Right atrium auricular region (tissue), 2 donors: ENCODE data around the gene NBAS. TPM values are rescaled to one million over a fixed set of nuclear protein-coding genes. Genes with fewer than 3 reads are reported as not detected.

ENCODE experiments used
- DNase-seq: peaks from one replicate; pipeline ENCODE4 v3.0.0-alpha.2; 2019; ENCODE audit warnings: low spot score
- H3K27ac ChIP-seq, 2 donors: fragments of 200-600 bp; sonication (generic); 1 replicate in 1 of 2; 2 replicates in 1 of 2; pipeline ENCODE4 v1.5.1; 2016 to 2019
- H3K27me3 ChIP-seq, 2 donors: fragments of 200-600 bp; sonication (generic); one replicate each; pipeline versions ENCODE4 v1.5.1 to v1.6.0; 2017 to 2019
- H3K36me3 ChIP-seq: fragments of 200-600 bp; sonication (generic); one replicate; pipeline ENCODE4 v1.5.1; 2016
- H3K4me1 ChIP-seq, 2 donors: fragments of 200-600 bp; sonication (generic); one replicate each; pipeline versions ENCODE4 v1.5.1 to v1.6.0; 2017 to 2019
- H3K4me3 ChIP-seq, 2 donors: fragments of 200-600 bp; sonication (generic); 1 replicate in 1 of 2; 2 replicates in 1 of 2; pipeline ENCODE4 v1.5.1; 2017 to 2019; ENCODE audit warnings: mild to moderate bottlenecking in 1 of 2, moderate library complexity in 1 of 2
- H3K9me3 ChIP-seq, 2 donors: fragments of 200-600 bp; sonication (generic); one replicate each; pipeline ENCODE4 v1.5.1; 2019
- CTCF ChIP-seq, 2 donors: fragments of 200-600 bp; sonication (generic); IDR thresholded peaks; one replicate each; pipeline ENCODE4 v1.5.1; 2019; ENCODE audit warnings: antibody characterized with exemption in 2 of 2
- total RNA-seq, 2 donors: library from RNA; depleted of rRNA; stranded (reverse); fragments of >200 nt; gene quantifications; one replicate each; pipeline ENCODE4 v1.1.0, GENCODE V29; 2016

NBAS gene
- total RNA-seq, 2 donors from 2014 or later: 31.1 to 39.1 TPM

GRCh38 chr2:15594291-15595256 lies 33.4 kb upstream of the NBAS start:
- no peak overlapping the region for H3K4me3 ChIP-seq
- H3K9me3 ChIP-seq: no peaks in the 10 kb centered on the region
- peaks cover 0 to 31% of the 10 kb centered on the region in 2 donors for H3K4me1 ChIP-seq
- peaks cover 40% of the 10 kb centered on the region for H3K36me3 ChIP-seq
- H3K27ac ChIP-seq: peak overlapping the region in 1 of 2 donors; percentile 30
- no peak for DNase-seq
- no peaks in the 10 kb centered on the region for H3K27me3 ChIP-seq
- no peak for TF ChIP-seq CTCF (IDR thresholded peaks at IDR 0.05)

- Histone ChIP-seq H3K27me3 (no peaks in the 10 kb centered on the region), H3K36me3 (peaks cover 30% of the 10 kb centered on the region), H3K9me3 (no peaks in the 10 kb centered on the region), H3K27ac (no peak overlapping the region), H3K4me3 (no peak overlapping the region), H3K4me1 (peaks cover 0 to 31% of the 10 kb centered on the region in 2 donors)
- DNase-seq: no peak
- no peak for TF ChIP-seq CTCF (IDR thresholded peaks at IDR 0.05)
Observed at GRCh38 chr2:15593327-15593705, 32.2 kb upstream of the NBAS start.

GRCh38 chr2:15591692-15592463 lies 30.7 kb upstream of the NBAS start, which contains the start of gene DDX1:
Gene DDX1, plus strand, starts transcription at chr2:15591868. Its CDS starts 66 bp downstream, at chr2:15591934.
- Histone ChIP-seq H3K27ac (peak within 1 kb of the TSS; percentile 93 to 96), H3K4me3 (peak within 1 kb of the TSS; percentile 85 to 93), H3K36me3 (peaks cover 16% of the 10 kb centered on the region), H3K9me3 (no peaks in the 10 kb centered on the region), H3K4me1 (peaks cover 0 to 31% of the 10 kb centered on the region in 2 donors), H3K27me3 (no peaks in the 10 kb centered on the region)
- TF ChIP-seq CTCF (IDR thresholded peaks at IDR 0.05): peak in 1 of 2 donors; percentile 38
- peak; percentile 85 for DNase-seq

- no peaks in the 10 kb centered on the region for H3K27me3 ChIP-seq
- no peaks in the 10 kb centered on the region for H3K9me3 ChIP-seq
- TF ChIP-seq CTCF (IDR thresholded peaks at IDR 0.05): no peak
- H3K36me3 ChIP-seq: peaks cover 11% of the 10 kb centered on the region
- no peak for DNase-seq
- H3K4me3 ChIP-seq: peak overlapping the region; percentile 85 to 93
- peaks cover 0 to 31% of the 10 kb centered on the region in 2 donors for H3K4me1 ChIP-seq
- H3K27ac ChIP-seq: peak overlapping the region; percentile 93 to 96
Observed at GRCh38 chr2:15591373-15591691, 30.2 kb upstream of the NBAS start.

GRCh38 chr2:15588329-15588919 lies 27.3 kb upstream of the NBAS start:
- no peak overlapping the region for H3K27ac ChIP-seq
- H3K4me1 ChIP-seq: peaks cover 0 to 15% of the 10 kb centered on the region in 2 donors
- peak; percentile 20 to 58 for TF ChIP-seq CTCF (IDR thresholded peaks at IDR 0.05)
- H3K4me3 ChIP-seq: no peak overlapping the region
- no peaks in the 10 kb centered on the region for H3K9me3 ChIP-seq
- no peaks in the 10 kb centered on the region for H3K36me3 ChIP-seq
- no peak for DNase-seq
- H3K27me3 ChIP-seq: no peaks in the 10 kb centered on the region
